SK-N-MC (cell line): ENCODE measurements around the gene HEATR5A.

Experiments
- EZH2 ChIP-seq: fragments of 200-600 bp; sonication (generic); IDR thresholded peaks from one replicate; pipeline ENCODE4 v1.6.1; 2017; ENCODE audit warnings: antibody characterized with exemption
- FOXP2 ChIP-seq: optimal IDR thresholded peaks from 2 replicates; pipeline ENCODE3; 2011; ENCODE audit warnings: mild to moderate bottlenecking, moderate library complexity; ENCODE audit not compliant: insufficient read depth; ENCODE audit errors: extremely low read length, control extremely low read depth
- POLR2AphosphoS5 ChIP-seq: IDR thresholded peaks from 2 replicates; pipeline ENCODE4 v1.6.1; 2012; ENCODE audit warnings: mild to moderate bottlenecking, low read depth, low read length, borderline replicate concordance

- TF ChIP-seq EZH2 (no peak), POLR2AphosphoS5 (no peak), FOXP2 (no peak)
These were observed 850 bp upstream of the HEATR5A start for GRCh38 chr14:31421200-31421599.
